B cell (primary cell): ENCODE results near the gene PTPRN2.

Source experiments
- CTCF ChIP-seq: fragments of 200-600 bp; IDR thresholded peaks from one replicate; pipeline ENCODE4 v1.8.0; 2022; ENCODE audit warnings: antibody characterized with exemption, mild to moderate bottlenecking
- EZH2 ChIP-seq: IDR thresholded peaks from 2 replicates; pipeline ENCODE4 v1.6.1; 2012; ENCODE audit warnings: borderline replicate concordance, low read depth, mild to moderate bottlenecking, moderate library complexity, low read length; ENCODE audit not compliant: insufficient read depth, poor library complexity, severe bottlenecking

GRCh38 chr7:158498443-158499081 is 89.1 kb downstream of the PTPRN2 start:
- TF ChIP-seq CTCF = no peak
- TF ChIP-seq EZH2 = no peak
